Thoracic aorta (tissue), 2 donors: ENCODE data around the gene ABCC9. TPM values are rescaled to one million over a fixed set of nuclear protein-coding genes. Genes with fewer than 3 reads are reported as not detected.

Experiments used
- ATAC-seq: fragments of 150-250 bp; one replicate; pipeline ENCODE4 v1.8.0; 2017; ENCODE audit warnings: low read depth; ENCODE audit not compliant: insufficient number of reproducible peaks, low FRiP score
- DNase-seq: peaks from one replicate; pipeline ENCODE4 v3.0.0-alpha.2; 2020; ENCODE audit warnings: low spot score
- H3K27ac ChIP-seq, 2 donors: fragments of 200-600 bp; sonication (generic); 1 replicate in 1 of 2; 2 replicates in 1 of 2; pipeline ENCODE4 v1.5.1; 2016; ENCODE audit warnings: mild to moderate bottlenecking in 2 of 2, moderate library complexity in 2 of 2
- H3K27me3 ChIP-seq: fragments of 200-600 bp; sonication (generic); replicated peaks from 2 replicates; pipeline ENCODE4 v1.6.0; 2016; ENCODE audit warnings: mild to moderate bottlenecking; ENCODE audit not compliant: insufficient read depth
- H3K36me3 ChIP-seq: fragments of 200-600 bp; sonication (generic); one replicate; pipeline ENCODE4 v1.5.1; 2016
- H3K4me1 ChIP-seq, 2 donors: fragments of 200-600 bp; sonication (generic); 1 replicate in 1 of 2; 2 replicates in 1 of 2; pipeline versions ENCODE4 v1.5.1 to v1.6.0; 2016; ENCODE audit warnings: low read depth in 2 of 2, mild to moderate bottlenecking in 1 of 2; ENCODE audit not compliant: control insufficient read depth in 1 of 2
- H3K4me3 ChIP-seq: fragments of 200-600 bp; sonication (generic); 2 replicates; pipeline ENCODE4 v1.5.1; 2016; ENCODE audit warnings: mild to moderate bottlenecking
- H3K9me3 ChIP-seq: fragments of 200-600 bp; sonication (generic); 2 replicates; pipeline ENCODE4 v1.5.1; 2016
- CTCF ChIP-seq: fragments of 200-600 bp; sonication (generic); IDR thresholded peaks from one replicate; pipeline ENCODE4 v1.5.1; 2019; ENCODE audit warnings: antibody characterized with exemption
- total RNA-seq, 2 donors: library from RNA; depleted of rRNA; stranded (reverse); fragments of >200 nt; gene quantifications; one replicate each; pipeline versions ENCODE4 v1.1.0 to v1.2.3, GENCODE V29; 2016

ABCC9 gene
- total RNA-seq: 10 to 100 TPM; 19.6 to 42.6 TPM

GRCh38 chr12:21940549-21941505 lies at the start of gene ABCC9:
ABCC9 (minus strand) TSS chr12:21941426; CDS start chr12:21936674, 4,752 bp downstream.
- Histone ChIP-seq H3K27me3 (no peaks in the 10 kb centered on the region), H3K4me1 (peaks cover 4 to 16% of the 10 kb centered on the region in 2 donors), H3K9me3 (no peaks in the 10 kb centered on the region), H3K4me3 (peak within 1 kb of the TSS; percentile 79), H3K27ac (peak within 1 kb of the TSS; percentile 77 to 80), H3K36me3 (no peaks in the 10 kb centered on the region)
- peak; percentile 19 for ATAC-seq
- TF ChIP-seq CTCF: no peak
- no peak for DNase-seq

DNA sequence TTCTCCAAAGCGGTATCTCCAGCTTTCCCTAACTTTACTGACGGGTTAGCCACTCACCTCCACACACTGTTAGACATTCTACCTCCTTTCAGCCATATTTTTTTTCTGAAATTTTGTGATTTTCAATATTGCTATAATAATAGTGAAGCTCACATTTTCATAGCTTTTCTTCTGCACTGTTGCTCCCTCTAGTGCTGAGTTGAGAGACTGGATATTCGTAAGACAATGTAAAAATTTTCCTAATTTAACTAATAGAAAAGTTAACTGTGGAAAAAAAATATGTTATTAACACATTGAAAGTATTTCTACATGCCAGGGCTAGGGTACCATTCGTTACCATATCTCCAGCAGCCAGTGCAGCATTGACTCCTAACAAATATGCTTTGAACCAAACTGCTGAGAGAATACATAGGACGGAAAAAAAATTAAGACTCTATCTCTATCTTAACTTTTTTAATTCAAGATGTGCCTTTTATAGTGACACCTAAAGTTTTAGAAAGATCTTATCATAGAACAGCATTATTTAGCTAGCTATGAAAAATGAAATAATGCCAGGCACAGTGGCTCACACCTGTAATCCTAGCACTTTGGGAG lies 48.7 kb upstream of the ABCC9 start:
- no peak overlapping the region for H3K27ac ChIP-seq
- H3K4me3 ChIP-seq: no peak overlapping the region
- no peaks in the 10 kb centered on the region for H3K36me3 ChIP-seq
- H3K27me3 ChIP-seq: no peaks in the 10 kb centered on the region
- peak; percentile 56 for TF ChIP-seq CTCF
- no peak for ATAC-seq
- no peaks in the 10 kb centered on the region for H3K9me3 ChIP-seq
- H3K4me1 ChIP-seq: no peaks in the 10 kb centered on the region
- no peak for DNase-seq

GRCh38 chr12:21988619-21989018 lies 47.4 kb upstream of the ABCC9 start:
- Histone ChIP-seq H3K36me3 (no peaks in the 10 kb centered on the region), H3K9me3 (no peaks in the 10 kb centered on the region), H3K27ac (no peak overlapping the region), H3K4me3 (no peak overlapping the region), H3K27me3 (no peaks in the 10 kb centered on the region), H3K4me1 (no peaks in the 10 kb centered on the region)
- DNase-seq (no peak), ATAC-seq (no peak)
- no peak for TF ChIP-seq CTCF

GRCh38 chr12:21987755-21988154 lies 46.5 kb upstream of the ABCC9 start:
- Histone ChIP-seq H3K4me1 (peaks cover 0 to 5% of the 10 kb centered on the region in 2 donors), H3K36me3 (no peaks in the 10 kb centered on the region), H3K4me3 (no peak overlapping the region), H3K27me3 (no peaks in the 10 kb centered on the region), H3K27ac (no peak overlapping the region), H3K9me3 (no peaks in the 10 kb centered on the region)
- DNase-seq (no peak), ATAC-seq (no peak)
- no peak for TF ChIP-seq CTCF

- no peak for ATAC-seq
- TF ChIP-seq CTCF: no peak
- Histone ChIP-seq H3K27me3 (no peaks in the 10 kb centered on the region), H3K4me1 (peaks cover 6 to 11% of the 10 kb centered on the region in 2 donors), H3K36me3 (no peaks in the 10 kb centered on the region), H3K4me3 (no peak overlapping the region), H3K27ac (no peak overlapping the region), H3K9me3 (no peaks in the 10 kb centered on the region)
- no peak for DNase-seq
Measured at GRCh38 chr12:21985155-21985554, 43.9 kb upstream of the ABCC9 start.
